ENCODE measurements around the gene FAM177B.
"Not testable (repeated sequence)": the region's sequence is repeated elsewhere in the genome, so short reads cannot be mapped to it uniquely, and the experiment has no call there.

Gene FAM177B

GRCh38 chr1:222754366-222755139 lies 17.6 kb downstream of the FAM177B start:
- no peak overlapping the region for H3K4me2 ChIP-seq
- H3K36me3 ChIP-seq (ENCODE audit: insufficient read depth), result no peaks in the 10 kb centered on the region
- H2AFZ ChIP-seq (ENCODE audit: low read depth), result no peak overlapping the region
- no peaks in the 10 kb centered on the region for H3K4me1 ChIP-seq (ENCODE audit: low read depth, poor library complexity, severe bottlenecking)
- H3K27ac ChIP-seq, result no peak overlapping the region
- no peak overlapping the region for H3K9ac ChIP-seq
- no peaks in the 10 kb centered on the region for H3K27me3 ChIP-seq (ENCODE audit: insufficient read depth, low read depth)
- H3K4me3 ChIP-seq (IDR thresholded peaks at IDR 0.05; ENCODE audit: insufficient read depth, low read depth, low read length), result no peak overlapping the region
- no peak for TF ChIP-seq CTCF (conservative IDR thresholded peaks at IDR 0.05; ENCODE audit: low read depth, low read length)
- no peaks in the 10 kb centered on the region for H3K79me2 ChIP-seq (ENCODE audit: insufficient read depth, low read depth)
- H4K20me1 ChIP-seq (ENCODE audit: insufficient read depth), result no peaks in the 10 kb centered on the region

- H3K9ac ChIP-seq, result no peak overlapping the region
- no peaks in the 10 kb centered on the region for H3K36me3 ChIP-seq (ENCODE audit: insufficient read depth)
- no peak overlapping the region for H2AFZ ChIP-seq (ENCODE audit: low read depth)
- H3K27me3 ChIP-seq (ENCODE audit: insufficient read depth, low read depth), result no peaks in the 10 kb centered on the region
- H3K4me3 ChIP-seq (IDR thresholded peaks at IDR 0.05; ENCODE audit: insufficient read depth, low read depth, low read length), result no peak overlapping the region
- no peaks in the 10 kb centered on the region for H3K79me2 ChIP-seq (ENCODE audit: insufficient read depth, low read depth)
- no peak overlapping the region for H3K27ac ChIP-seq
- TF ChIP-seq CTCF (conservative IDR thresholded peaks at IDR 0.05; ENCODE audit: low read depth, low read length), result no peak
- H4K20me1 ChIP-seq (ENCODE audit: insufficient read depth), result no peaks in the 10 kb centered on the region
- H3K4me1 ChIP-seq (ENCODE audit: low read depth, poor library complexity, severe bottlenecking), result no peaks in the 10 kb centered on the region
- H3K4me2 ChIP-seq, result no peak overlapping the region
Measured at GRCh38 chr1:222757646-222758268, 20.8 kb downstream of the FAM177B start.

GRCh38 chr1:222759451-222760035 lies 22.5 kb downstream of the FAM177B start:
- Histone ChIP-seq H3K79me2 (ENCODE audit: insufficient read depth, low read depth) (no peaks in the 10 kb centered on the region), H3K36me3 (ENCODE audit: insufficient read depth) (no peaks in the 10 kb centered on the region), H3K4me2 (no peak overlapping the region), H4K20me1 (ENCODE audit: insufficient read depth) (no peaks in the 10 kb centered on the region), H2AFZ (ENCODE audit: low read depth) (no peak overlapping the region), H3K27me3 (ENCODE audit: insufficient read depth, low read depth) (no peaks in the 10 kb centered on the region), H3K27ac (no peak overlapping the region), H3K4me1 (ENCODE audit: low read depth, poor library complexity, severe bottlenecking) (no peaks in the 10 kb centered on the region), H3K9ac (no peak overlapping the region), H3K4me3 (IDR thresholded peaks at IDR 0.05; ENCODE audit: insufficient read depth, low read depth, low read length) (no peak overlapping the region)
- no peak for TF ChIP-seq CTCF (conservative IDR thresholded peaks at IDR 0.05; ENCODE audit: low read depth, low read length)

GRCh38 chr1:222761083-222761482 lies 24.1 kb downstream of the FAM177B start:
- H3K4me3 ChIP-seq (IDR thresholded peaks at IDR 0.05; ENCODE audit: insufficient read depth, low read depth, low read length), result no peak overlapping the region
- H3K4me2 ChIP-seq, result no peak overlapping the region
- no peak for TF ChIP-seq CTCF (conservative IDR thresholded peaks at IDR 0.05; ENCODE audit: low read depth, low read length)
- no peaks in the 10 kb centered on the region for H3K4me1 ChIP-seq (ENCODE audit: low read depth, poor library complexity, severe bottlenecking)
- no peaks in the 10 kb centered on the region for H4K20me1 ChIP-seq (ENCODE audit: insufficient read depth)
- H3K27ac ChIP-seq, result no peak overlapping the region
- H2AFZ ChIP-seq (ENCODE audit: low read depth), result no peak overlapping the region
- H3K9ac ChIP-seq, result no peak overlapping the region
- no peaks in the 10 kb centered on the region for H3K36me3 ChIP-seq (ENCODE audit: insufficient read depth)
- no peaks in the 10 kb centered on the region for H3K79me2 ChIP-seq (ENCODE audit: insufficient read depth, low read depth)
- H3K27me3 ChIP-seq (ENCODE audit: insufficient read depth, low read depth), result no peaks in the 10 kb centered on the region

GRCh38 chr1:222762178-222762577 lies 25.2 kb downstream of the FAM177B start:
- H4K20me1 ChIP-seq (ENCODE audit: insufficient read depth); H3K27ac ChIP-seq; H3K4me3 ChIP-seq (IDR thresholded peaks at IDR 0.05; ENCODE audit: insufficient read depth, low read depth, low read length); H3K4me1 ChIP-seq (ENCODE audit: low read depth, poor library complexity, severe bottlenecking); H3K36me3 ChIP-seq (ENCODE audit: insufficient read depth); H3K4me2 ChIP-seq; H2AFZ ChIP-seq (ENCODE audit: low read depth); H3K9ac ChIP-seq; H3K79me2 ChIP-seq (ENCODE audit: insufficient read depth, low read depth); H3K27me3 ChIP-seq (ENCODE audit: insufficient read depth, low read depth): not testable (repeated sequence)
